B cell (primary cell): Measurements from ENCODE around the gene UXT. TPM values are rescaled to one million over a fixed set of nuclear protein-coding genes. Genes with fewer than 3 reads are reported as not detected.

Experiments
- ATAC-seq: fragments of 200-7000 bp; cut with Tn5 transposase; one replicate; pipeline ENCODE4 v1.10.0; 2021; ENCODE audit warnings: low read depth, mild to moderate bottlenecking, moderate number of reproducible peaks, moderate library complexity
- CTCF ChIA-PET: fragments of 350-600 bp; sonication (Branson Sonifier 250); formaldehyde crosslinking; loops from one replicate; lab custom pipeline; 2021; ENCODE audit warnings: antibody characterized with exemption, inconsistent platforms; lab: Charles Lee
- POLR2A ChIA-PET: fragments of 350-600 bp; sonication (Branson Sonifier 250); formaldehyde crosslinking; loops from one replicate; lab custom pipeline; 2021; ENCODE audit warnings: antibody characterized with exemption; lab: Charles Lee
- DNase-seq: peaks from one replicate; pipeline ENCODE4 v3.0.0; 2013
- H2AFZ ChIP-seq: 2 replicates; pipeline ENCODE4 v1.6.1; 2012; ENCODE audit warnings: mild to moderate bottlenecking, low read depth, low read length; ENCODE audit not compliant: insufficient read depth, poor library complexity, severe bottlenecking
- H3K27ac ChIP-seq, 2 donors: 1 replicate in 1 of 2; 2 replicates in 1 of 2; pipeline ENCODE4 v1.5.1; 2012 to 2013; ENCODE audit warnings: low read length in 2 of 2, mild to moderate bottlenecking in 2 of 2, moderate library complexity in 1 of 2
- H3K27me3 ChIP-seq, 4 experiments: fragments of 200-600 bp in 1 of 4; sonication (generic) in 1 of 4; replicated peaks in 1 of 4; 1 replicate in 2 of 4; 2 replicates in 2 of 4; pipeline versions ENCODE4 v1.6.1 to v1.7.0; 2013 to 2016; ENCODE audit warnings: low read length in 3 of 4, mild to moderate bottlenecking in 2 of 4, mixed read lengths in 1 of 4, moderate library complexity in 1 of 4; ENCODE audit not compliant: insufficient read depth in 4 of 4, control insufficient read depth in 3 of 4; ENCODE audit errors: control extremely low read depth in 1 of 4
- H3K36me3 ChIP-seq, 2 experiments: replicated peaks in 1 of 2; 1 replicate in 1 of 2; 2 replicates in 1 of 2; pipeline versions ENCODE4 v1.6.1 to v1.7.1; 2013; ENCODE audit warnings: low read length in 1 of 2; ENCODE audit not compliant: insufficient read depth in 2 of 2, control insufficient read depth in 1 of 2; ENCODE audit errors: control extremely low read depth in 1 of 2, extremely low read depth in 1 of 2
- H3K4me1 ChIP-seq, 2 donors: fragments of 200-600 bp in 1 of 2; sonication (generic) in 1 of 2; 1 replicate in 1 of 2; 2 replicates in 1 of 2; pipeline versions ENCODE4 v1.5.1 to v1.6.1; 2013 to 2017; ENCODE audit warnings: low read length in 2 of 2; ENCODE audit not compliant: control insufficient read depth in 2 of 2, insufficient read depth in 2 of 2
- H3K4me2 ChIP-seq: replicated peaks from 2 replicates; pipeline ENCODE3; 2012; ENCODE audit warnings: mild to moderate bottlenecking, low read depth, low read length; ENCODE audit not compliant: poor library complexity, severe bottlenecking
- H3K4me3 ChIP-seq, 5 experiments: fragments of 200-600 bp in 1 of 5; sonication (generic) in 1 of 5; 1 replicate in 3 of 5; 2 replicates in 2 of 5; pipeline versions ENCODE4 v1.5.1 to v1.7.0; 2011 to 2016; ENCODE audit warnings: low read length in 4 of 5, mild to moderate bottlenecking in 4 of 5, low read depth in 2 of 5, control low read depth in 1 of 5, moderate library complexity in 1 of 5; ENCODE audit not compliant: insufficient read depth in 1 of 5; ENCODE audit errors: control extremely low read depth in 1 of 5, extremely low read depth in 1 of 5
- H3K79me2 ChIP-seq: fragments of 200-600 bp; sonication (generic); one replicate; pipeline ENCODE4 v1.6.0; 2016; ENCODE audit warnings: low read length; ENCODE audit not compliant: control insufficient read depth, insufficient read depth
- H3K9ac ChIP-seq: fragments of 200-600 bp; sonication (generic); 2 replicates; pipeline ENCODE4 v1.6.1; 2017; ENCODE audit warnings: mild to moderate bottlenecking, low read length, moderate library complexity
- H3K9me3 ChIP-seq, 3 donors: one replicate each; pipeline versions ENCODE4 v1.6.1 to v1.7.1; 2013; ENCODE audit warnings: low read length in 2 of 3; ENCODE audit not compliant: control insufficient read depth in 2 of 3, insufficient read depth in 1 of 3; ENCODE audit errors: control extremely low read depth in 1 of 3
- H4K20me1 ChIP-seq: 2 replicates; pipeline ENCODE4 v1.6.0; 2012; ENCODE audit warnings: mild to moderate bottlenecking, low read length; ENCODE audit not compliant: insufficient read depth, control insufficient read depth, poor library complexity, severe bottlenecking
- H3K27ac Mint-ChIP-seq: one replicate; pipeline ENCODE4 v1.8.0; 2021; ENCODE audit warnings: mixed read lengths
- H3K27me3 Mint-ChIP-seq: one replicate; pipeline ENCODE4 v1.8.0; 2021; ENCODE audit warnings: mixed read lengths
- H3K4me1 Mint-ChIP-seq: one replicate; pipeline ENCODE4 v1.8.0; 2021; ENCODE audit warnings: mixed read lengths
- H3K4me3 Mint-ChIP-seq: one replicate; pipeline ENCODE4 v1.8.0; 2021; ENCODE audit warnings: mixed read lengths
- H3K9me3 Mint-ChIP-seq: one replicate; pipeline ENCODE4 v1.8.0; 2022; ENCODE audit warnings: mixed read lengths; ENCODE audit not compliant: insufficient read depth
- EZH2 ChIP-seq: IDR thresholded peaks from 2 replicates; pipeline ENCODE4 v1.6.1; 2012; ENCODE audit warnings: borderline replicate concordance, low read depth, mild to moderate bottlenecking, moderate library complexity, low read length; ENCODE audit not compliant: insufficient read depth, poor library complexity, severe bottlenecking
- WGBS: methylation state at CpG from one replicate; pipeline ENCODE4 v1.1.5; 2013; ENCODE audit warnings: missing lambda C conversion rate; ENCODE audit not compliant: insufficient coverage; 5-methylcytosine and 5-hydroxymethylcytosine counted together
- intact Hi-C: fragments of 100-400 bp; cut with micrococcal nuclease; formaldehyde crosslinking; loops from one replicate; pipeline ENCODE4 v1.10.0; 2022
- polyA plus RNA-seq: library from polyadenylated mRNA; depleted of rRNA; stranded (reverse); fragments of >200 nt; gene quantifications from 2 replicates; pipeline ENCODE4 v1.2.3, GENCODE V29; 2012
- total RNA-seq, 2 donors: library from RNA; stranded (reverse); fragments of 120-200 nt in 1 of 2; gene quantifications; 1 replicate in 1 of 2; 2 replicates in 1 of 2; pipeline versions ENCODE4 v1.2.3 to v1.2.4, GENCODE V29; 2013 to 2022
- TF ChIP-seq, protein P1 (sequence below): fragments of 200-600 bp; IDR thresholded peaks from one replicate; pipeline ENCODE4 v1.8.0; 2022; ENCODE audit warnings: antibody characterized with exemption, mild to moderate bottlenecking

Gene UXT
- total and polyA plus RNA-seq, 2 donors (not counting 1 experiment from before 2014, with no cell fraction given), result 177 to 238 TPM

DNA sequence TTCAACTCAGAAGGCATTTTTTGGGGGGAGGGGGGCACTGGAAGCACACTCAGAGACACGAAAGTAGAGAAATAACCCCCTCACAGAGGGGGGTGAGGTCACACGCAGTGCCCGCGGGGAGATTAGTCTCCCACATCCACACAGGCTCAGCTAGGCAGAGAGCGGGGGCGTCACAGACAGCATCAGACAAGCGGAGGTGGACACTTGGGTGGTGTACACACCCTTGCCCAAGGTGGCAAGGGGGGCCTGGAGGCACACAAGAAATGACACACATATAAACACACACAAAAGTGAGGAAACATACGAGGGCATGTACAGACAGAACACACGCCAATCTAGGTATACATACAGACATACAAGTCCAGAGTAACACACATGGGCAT lies 38.7 kb downstream of the UXT start:
- no peak for ATAC-seq
- Histone ChIP-seq H3K4me2 (peak overlapping the region; percentile 73), H3K4me3 (no peak overlapping the region), H3K79me2 (no peaks in the 10 kb centered on the region), H3K4me1 (peaks cover 4 to 15% of the 10 kb centered on the region in 2 donors), H3K36me3 (no peaks in the 10 kb centered on the region), H3K9me3 (no peaks in the 10 kb centered on the region), H2AFZ (no peak overlapping the region), H4K20me1 (no peaks in the 10 kb centered on the region), H3K9ac (no peak overlapping the region), H3K27ac (no peak overlapping the region), H3K27me3 (peaks cover 0 to 29% (median 2%) of the 10 kb centered on the region in 4 experiments)
- H3K27me3 Mint-ChIP-seq, result peaks cover 47% of the 10 kb centered on the region
- H3K4me1 Mint-ChIP-seq, result peaks cover 14% of the 10 kb centered on the region
- no peaks in the 10 kb centered on the region for H3K9me3 Mint-ChIP-seq
- ChIA-PET CTCF (no interaction called here), POLR2A (no interaction called here)
- no peak for DNase-seq
- TF ChIP-seq EZH2, result no peak
- TF ChIP-seq, protein P1, sequence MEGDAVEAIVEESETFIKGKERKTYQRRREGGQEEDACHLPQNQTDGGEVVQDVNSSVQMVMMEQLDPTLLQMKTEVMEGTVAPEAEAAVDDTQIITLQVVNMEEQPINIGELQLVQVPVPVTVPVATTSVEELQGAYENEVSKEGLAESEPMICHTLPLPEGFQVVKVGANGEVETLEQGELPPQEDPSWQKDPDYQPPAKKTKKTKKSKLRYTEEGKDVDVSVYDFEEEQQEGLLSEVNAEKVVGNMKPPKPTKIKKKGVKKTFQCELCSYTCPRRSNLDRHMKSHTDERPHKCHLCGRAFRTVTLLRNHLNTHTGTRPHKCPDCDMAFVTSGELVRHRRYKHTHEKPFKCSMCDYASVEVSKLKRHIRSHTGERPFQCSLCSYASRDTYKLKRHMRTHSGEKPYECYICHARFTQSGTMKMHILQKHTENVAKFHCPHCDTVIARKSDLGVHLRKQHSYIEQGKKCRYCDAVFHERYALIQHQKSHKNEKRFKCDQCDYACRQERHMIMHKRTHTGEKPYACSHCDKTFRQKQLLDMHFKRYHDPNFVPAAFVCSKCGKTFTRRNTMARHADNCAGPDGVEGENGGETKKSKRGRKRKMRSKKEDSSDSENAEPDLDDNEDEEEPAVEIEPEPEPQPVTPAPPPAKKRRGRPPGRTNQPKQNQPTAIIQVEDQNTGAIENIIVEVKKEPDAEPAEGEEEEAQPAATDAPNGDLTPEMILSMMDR, result no peak
- H3K27ac Mint-ChIP-seq, result no peak overlapping the region
- intact Hi-C loops, result loop anchor here (1.0 to 5.0 kb wide), 2 partner anchors 37 to 59 kb away; partner anchors contain the start of genes ARAF and UXT
- 100% methylated on average over 2 of the region's 9 CpGs for WGBS
- peak overlapping the region; percentile 37 for H3K4me3 Mint-ChIP-seq

DNA sequence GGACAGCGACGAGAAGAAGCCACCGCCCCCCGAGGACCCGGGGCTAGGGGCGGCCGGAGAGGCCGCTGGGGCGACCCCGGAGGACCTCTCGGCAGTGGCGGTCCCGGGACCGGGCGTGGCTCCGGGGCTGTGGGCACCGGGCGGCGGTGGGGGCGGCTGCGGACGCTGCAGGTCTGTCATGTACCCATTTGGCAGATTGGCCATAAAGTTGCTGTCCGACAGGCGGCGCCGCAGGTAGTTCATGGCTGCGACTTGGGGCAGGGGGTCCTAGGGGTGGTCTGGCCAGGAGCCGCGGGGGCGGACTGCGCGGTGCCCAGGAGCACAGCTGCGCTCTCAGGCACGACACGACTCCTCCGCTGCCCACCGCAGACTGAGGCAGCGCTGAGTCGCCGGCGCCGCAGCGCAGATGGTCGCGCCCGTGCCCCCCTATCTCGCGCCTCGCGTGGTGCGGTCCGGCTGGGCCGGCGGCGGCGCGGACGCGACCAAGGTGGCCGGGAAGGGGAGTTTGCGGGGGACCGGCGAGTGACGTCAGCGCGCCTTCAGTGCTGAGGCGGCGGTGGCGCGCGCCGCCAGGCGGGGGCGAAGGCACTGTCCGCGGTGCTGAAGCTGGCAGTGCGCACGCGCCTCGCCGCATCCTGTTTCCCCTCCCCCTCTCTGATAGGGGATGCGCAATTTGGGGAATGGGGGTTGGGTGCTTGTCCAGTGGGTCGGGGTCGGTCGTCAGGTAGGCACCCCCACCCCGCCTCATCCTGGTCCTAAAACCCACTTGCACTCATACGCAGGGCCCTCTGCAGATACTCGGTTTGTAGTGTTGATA lies 39.3 kb downstream of the UXT start, which contains the start of gene SYN1:
SYN1 (minus strand) TSS at position 372 of the 817 bp plus-strand sequence; CDS start at position 243, 129 bp downstream.
- Histone ChIP-seq H3K9me3 (no peaks in the 10 kb centered on the region), H3K27ac (no peak within 1 kb of the TSS), H2AFZ (no peak within 1 kb of the TSS), H3K79me2 (no peaks in the 10 kb centered on the region), H3K4me2 (peak within 1 kb of the TSS; percentile 73), H3K4me1 (peaks cover 4 to 15% of the 10 kb centered on the region in 2 donors), H3K4me3 (peak within 1 kb of the TSS in 3 of 5 experiments; percentile 35 to 47 (median 44)), H3K9ac (peak within 1 kb of the TSS; percentile 47), H4K20me1 (no peaks in the 10 kb centered on the region), H3K36me3 (no peaks in the 10 kb centered on the region), H3K27me3 (peaks cover 0 to 29% (median 2%) of the 10 kb centered on the region in 4 experiments)
- Mint-ChIP-seq H3K27me3 (peaks cover 42% of the 10 kb centered on the region), H3K4me3 (peak within 1 kb of the TSS; percentile 74), H3K27ac (peak within 1 kb of the TSS; percentile 6), H3K4me1 (peaks cover 14% of the 10 kb centered on the region), H3K9me3 (no peaks in the 10 kb centered on the region)
- 3% methylated on average over 71 of the region's 88 CpGs for WGBS
- ChIA-PET POLR2A (no interaction called here), CTCF (no interaction called here)
- intact Hi-C loops, result loop anchor here (1.0 to 5.0 kb wide), 2 partner anchors 38 to 58 kb away; partner anchors contain the start of genes ARAF and UXT
- no peak for TF ChIP-seq EZH2
- TF ChIP-seq, protein P1, result peak; percentile 6
- ATAC-seq (peak; percentile 95), DNase-seq (peak; percentile 86)
